Measurements from ENCODE around the gene VAV3. TPM values are rescaled to one million over a fixed set of nuclear protein-coding genes. Genes with fewer than 3 reads are reported as not detected.
"Not testable (repeated sequence)": the region's sequence is repeated elsewhere in the genome, so short reads cannot be mapped to it uniquely, and the experiment has no call there.

Gene VAV3
- total and polyA plus RNA-seq, 2 donors: 3.8 to 24.2 TPM

DNA sequence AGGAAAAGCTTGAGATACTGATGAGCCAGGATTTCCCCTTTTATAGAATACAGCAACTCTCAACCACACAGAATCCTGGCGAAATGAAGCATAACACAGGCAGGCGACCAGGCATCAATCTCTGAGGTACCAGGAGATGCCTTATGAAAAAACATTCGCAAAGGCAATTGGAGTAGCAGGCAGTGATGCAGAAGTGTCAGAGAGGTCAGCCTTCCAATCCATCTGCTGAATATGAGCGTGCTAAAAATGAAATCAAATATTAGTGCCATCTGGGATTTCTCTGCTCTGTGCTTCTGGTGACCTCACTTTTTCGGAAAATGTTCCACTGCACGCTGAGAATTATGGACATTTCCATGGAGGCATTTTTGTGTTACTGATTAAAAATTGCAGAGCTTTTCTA lies 258.8 kb downstream of the VAV3 start:
- no peak overlapping the region for H3K27ac ChIP-seq (ENCODE audit: low read depth)
- no peaks in the 10 kb centered on the region for H3K36me3 ChIP-seq (ENCODE audit: insufficient read depth)
- H3K4me1 ChIP-seq (ENCODE audit: insufficient read depth): no peaks in the 10 kb centered on the region
- H3K4me3 ChIP-seq (ENCODE audit: low read depth, low read length): no peak overlapping the region
- 83% methylated on average over 6 of the region's 6 CpGs for WGBS
- DNase-seq (ENCODE audit: extremely low spot score): no peak

DNA sequence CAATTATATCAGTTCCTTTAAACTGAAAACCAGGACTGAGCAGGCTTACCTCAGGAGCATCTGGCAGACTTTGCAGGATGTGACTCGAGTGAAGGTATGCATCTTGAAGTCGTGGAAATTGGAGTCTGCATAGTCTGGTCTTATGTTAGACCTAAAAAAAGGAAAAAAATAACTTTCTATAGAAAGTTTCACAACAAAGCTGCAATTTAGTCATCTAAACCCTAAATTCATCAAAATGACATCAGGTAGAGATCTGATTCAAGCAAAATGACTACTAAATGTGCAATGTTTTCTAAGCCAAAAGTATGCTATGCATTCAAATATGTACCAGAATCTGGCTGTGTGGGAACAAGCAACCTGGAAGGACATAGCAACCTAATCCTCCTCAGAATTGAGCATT lies 260.1 kb downstream of the VAV3 start:
- 70% methylated on average over 2 of the region's 2 CpGs for WGBS
- no peak for DNase-seq (ENCODE audit: extremely low spot score)
- Histone ChIP-seq H3K4me1 (ENCODE audit: insufficient read depth) (no peaks in the 10 kb centered on the region), H3K36me3 (ENCODE audit: insufficient read depth) (no peaks in the 10 kb centered on the region), H3K4me3 (ENCODE audit: low read depth, low read length) (no peak overlapping the region), H3K27ac (ENCODE audit: low read depth) (no peak overlapping the region)

DNA sequence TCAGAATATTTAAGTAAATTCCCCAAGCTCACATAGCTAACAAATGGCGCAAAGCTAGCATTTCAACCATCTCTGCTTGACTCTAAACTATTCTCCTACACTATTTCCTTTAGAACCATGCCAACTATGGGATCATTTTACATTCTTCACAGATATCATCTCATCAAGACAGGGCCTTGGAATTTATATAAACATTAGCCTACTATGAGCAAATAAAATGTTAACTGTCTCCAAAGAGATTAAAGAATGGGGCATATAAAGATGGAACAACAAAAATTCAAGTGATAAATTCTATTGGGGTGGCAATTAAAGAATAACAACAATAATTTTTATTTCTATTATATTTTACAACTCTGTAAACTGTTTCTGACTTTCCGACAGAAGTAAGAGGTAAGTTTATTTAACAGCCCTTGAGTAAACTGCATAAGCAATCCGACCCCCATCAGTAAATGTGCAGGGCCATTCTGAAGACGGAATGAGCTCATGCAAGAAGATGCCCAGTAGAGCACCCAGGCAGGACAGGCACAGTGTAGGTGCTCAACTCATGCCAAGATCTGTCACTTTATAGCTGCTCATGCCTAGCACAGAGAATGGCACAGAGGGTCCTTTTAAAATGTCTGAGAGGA lies 261.9 kb downstream of the VAV3 start:
- H3K27ac ChIP-seq (ENCODE audit: low read depth): no peak overlapping the region
- DNase-seq (ENCODE audit: extremely low spot score): no peak
- 27% methylated on average over 4 of the region's 4 CpGs for WGBS

DNA sequence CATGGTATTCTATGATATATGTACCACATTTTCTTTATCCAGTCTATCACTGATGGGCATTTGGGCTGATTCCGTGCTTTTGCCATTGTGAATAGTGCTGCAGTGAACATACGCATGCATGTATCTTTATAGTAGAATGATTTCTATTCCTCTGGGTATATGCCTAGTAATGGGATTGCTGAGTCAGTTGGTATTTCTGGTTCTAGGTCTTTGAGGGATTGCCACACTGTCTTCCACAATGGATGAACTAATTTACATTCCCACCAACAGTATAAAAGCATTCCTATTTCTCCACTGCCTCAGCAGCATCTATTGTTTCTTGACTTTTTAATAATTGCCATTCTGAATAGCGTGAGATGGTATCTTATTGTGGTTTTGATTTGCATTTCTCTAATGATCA lies 264.3 kb downstream of the VAV3 start:
- WGBS: 73% methylated on average over 3 of the region's 3 CpGs
- H3K4me3 ChIP-seq (ENCODE audit: low read depth, low read length); H3K36me3 ChIP-seq (ENCODE audit: insufficient read depth); H3K27ac ChIP-seq (ENCODE audit: low read depth); H3K4me1 ChIP-seq (ENCODE audit: insufficient read depth); DNase-seq (ENCODE audit: extremely low spot score): not testable (repeated sequence)

More for the DNA sequence above, 261.9 kb downstream of the VAV3 start:
- Histone ChIP-seq H3K36me3 (ENCODE audit: insufficient read depth) (no peaks in the 10 kb centered on the region), H3K4me3 (ENCODE audit: low read depth, low read length) (no peak overlapping the region), H3K4me1 (ENCODE audit: insufficient read depth) (no peaks in the 10 kb centered on the region)

DNA sequence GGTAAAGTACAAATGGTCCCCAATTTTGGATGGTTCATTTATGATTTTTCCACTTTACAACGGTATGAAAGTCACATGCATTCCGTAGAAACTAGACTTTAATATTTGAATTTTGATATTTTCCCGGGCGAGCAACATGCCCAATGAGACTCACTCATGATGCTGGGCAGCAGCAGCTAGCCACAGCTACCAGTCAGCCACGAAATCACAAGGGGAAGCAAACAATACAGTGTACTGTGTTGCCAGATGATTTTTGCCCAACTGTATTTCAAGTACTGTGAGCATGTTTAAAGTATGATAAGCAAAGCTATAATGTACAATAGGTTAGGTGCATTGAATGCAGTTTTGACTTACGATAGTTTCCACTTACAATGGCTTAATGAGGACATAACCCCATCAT lies 266.8 kb downstream of the VAV3 start:
- 95% methylated on average over 6 of the region's 6 CpGs for WGBS
- no peaks in the 10 kb centered on the region for H3K36me3 ChIP-seq (ENCODE audit: insufficient read depth)
- H3K27ac ChIP-seq (ENCODE audit: low read depth): no peak overlapping the region
- no peak for DNase-seq (ENCODE audit: extremely low spot score)
- no peak overlapping the region for H3K4me3 ChIP-seq (ENCODE audit: low read depth, low read length)
- H3K4me1 ChIP-seq (ENCODE audit: insufficient read depth): no peaks in the 10 kb centered on the region

DNA sequence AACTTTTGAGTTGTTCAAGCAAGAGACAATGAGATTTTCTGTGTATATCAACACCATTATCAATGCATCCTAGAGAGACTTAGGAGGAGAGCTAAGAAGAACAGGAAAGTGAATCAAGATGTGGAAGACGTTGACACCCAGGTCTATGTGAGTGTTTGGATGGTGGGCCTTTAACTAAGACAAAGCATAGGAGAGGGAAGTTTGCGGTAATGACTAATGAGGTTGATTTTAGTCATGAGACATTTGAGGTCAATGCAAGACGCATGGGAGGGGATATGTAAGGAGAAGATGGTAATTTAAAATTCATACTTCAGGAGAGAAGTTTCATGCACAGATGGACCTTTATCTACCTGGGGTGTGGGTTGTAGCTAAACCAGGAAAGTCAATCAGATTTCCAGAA lies 269.6 kb downstream of the VAV3 start:
- Histone ChIP-seq H3K27ac (ENCODE audit: low read depth) (no peak overlapping the region), H3K36me3 (ENCODE audit: insufficient read depth) (no peaks in the 10 kb centered on the region), H3K4me1 (ENCODE audit: insufficient read depth) (peaks cover 2% of the 10 kb centered on the region), H3K4me3 (ENCODE audit: low read depth, low read length) (no peak overlapping the region)
- no peak for DNase-seq (ENCODE audit: extremely low spot score)
- 98% methylated on average over 3 of the region's 3 CpGs for WGBS

DNA sequence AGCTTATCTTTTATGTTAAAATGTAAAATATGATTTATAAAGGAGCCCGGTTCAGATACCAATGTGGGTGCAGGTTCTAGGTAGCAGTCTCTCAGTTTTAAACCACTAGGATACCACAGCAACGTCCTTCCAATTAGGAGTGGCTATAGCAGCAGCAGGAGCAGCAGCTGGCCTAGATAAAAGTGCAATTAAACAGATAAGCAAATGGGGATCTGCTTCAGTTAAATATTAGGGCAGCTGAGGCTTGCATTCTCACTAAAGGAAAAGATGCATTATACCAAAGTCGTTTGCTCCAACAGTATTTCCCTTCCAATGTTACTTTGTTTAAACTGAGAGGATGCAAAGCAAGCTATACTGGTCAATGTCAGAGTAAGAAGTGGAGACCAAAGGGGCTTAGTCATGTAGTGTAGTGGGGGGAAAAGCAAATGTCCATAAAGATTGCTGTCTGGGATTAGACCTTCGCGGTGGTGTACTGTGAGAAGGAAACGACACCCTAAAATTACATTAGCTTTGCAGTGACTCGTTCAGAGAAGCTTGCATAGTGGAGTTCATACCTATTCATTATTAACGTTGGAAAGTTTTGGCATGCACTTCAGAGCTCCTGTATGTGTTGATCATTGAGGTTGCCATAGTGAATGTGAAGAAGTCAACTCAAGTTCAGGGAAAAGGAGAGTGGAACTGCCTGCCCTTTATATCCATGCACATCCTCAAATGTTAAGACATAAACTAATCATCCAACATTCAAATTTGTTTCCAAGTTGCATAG lies 272.2 kb downstream of the VAV3 start:
- DNase-seq (ENCODE audit: extremely low spot score): no peak
- Histone ChIP-seq H3K36me3 (ENCODE audit: insufficient read depth) (peaks cover 2% of the 10 kb centered on the region), H3K4me3 (ENCODE audit: low read depth, low read length) (no peak overlapping the region), H3K27ac (ENCODE audit: low read depth) (no peak overlapping the region), H3K4me1 (ENCODE audit: insufficient read depth) (peaks cover 2% of the 10 kb centered on the region)
- WGBS: 27% methylated on average over 8 of the region's 8 CpGs

DNA sequence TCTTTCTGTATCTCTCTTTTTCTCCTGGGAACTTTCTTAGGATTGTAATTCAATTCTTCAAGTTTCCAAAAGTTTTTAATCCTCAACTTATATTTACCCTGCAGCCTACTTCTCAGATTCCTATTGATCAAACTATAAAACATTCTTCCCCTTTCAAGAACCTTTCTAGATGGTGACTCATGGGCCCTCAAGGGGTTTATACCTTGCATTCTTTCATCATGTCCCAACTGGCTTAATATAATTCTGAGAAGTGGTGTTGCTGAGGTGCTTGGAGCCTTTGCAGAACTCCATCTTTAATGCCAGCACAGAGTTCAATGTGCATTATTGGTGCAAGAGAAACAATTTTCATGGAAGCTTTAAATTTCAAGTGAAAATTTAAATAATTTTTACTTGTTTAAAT lies 273.4 kb downstream of the VAV3 start:
- Histone ChIP-seq H3K4me1 (ENCODE audit: insufficient read depth) (peaks cover 2% of the 10 kb centered on the region), H3K36me3 (ENCODE audit: insufficient read depth) (peaks cover 2% of the 10 kb centered on the region), H3K4me3 (ENCODE audit: low read depth, low read length) (no peak overlapping the region), H3K27ac (ENCODE audit: low read depth) (no peak overlapping the region)
- no peak for DNase-seq (ENCODE audit: extremely low spot score)

DNA sequence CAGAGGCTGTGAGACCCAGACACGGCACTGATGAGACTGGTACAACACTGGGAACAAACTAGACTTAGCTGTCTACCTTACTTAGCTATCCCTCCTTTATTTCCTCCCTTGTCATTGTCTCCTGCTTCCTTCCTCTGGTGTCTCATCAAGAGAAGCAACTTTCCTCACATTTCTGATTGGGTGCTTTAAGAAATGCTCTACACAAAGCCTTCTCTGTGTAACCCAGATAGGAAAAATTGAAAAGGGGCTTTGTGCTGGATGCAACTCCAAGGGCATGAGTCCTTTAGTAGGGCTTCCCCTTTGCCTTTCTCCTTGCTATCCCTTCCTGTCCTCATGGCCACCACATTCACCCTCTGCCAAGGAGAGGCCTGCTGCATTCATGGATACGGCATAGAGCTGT lies 274.5 kb downstream of the VAV3 start:
- Histone ChIP-seq H3K4me3 (ENCODE audit: low read depth, low read length) (no peak overlapping the region), H3K36me3 (ENCODE audit: insufficient read depth) (peaks cover 2% of the 10 kb centered on the region), H3K4me1 (ENCODE audit: insufficient read depth) (peaks cover 2% of the 10 kb centered on the region), H3K27ac (ENCODE audit: low read depth) (no peak overlapping the region)
- WGBS: 85% methylated on average over 2 of the region's 2 CpGs
- DNase-seq (ENCODE audit: extremely low spot score): no peak

DNA sequence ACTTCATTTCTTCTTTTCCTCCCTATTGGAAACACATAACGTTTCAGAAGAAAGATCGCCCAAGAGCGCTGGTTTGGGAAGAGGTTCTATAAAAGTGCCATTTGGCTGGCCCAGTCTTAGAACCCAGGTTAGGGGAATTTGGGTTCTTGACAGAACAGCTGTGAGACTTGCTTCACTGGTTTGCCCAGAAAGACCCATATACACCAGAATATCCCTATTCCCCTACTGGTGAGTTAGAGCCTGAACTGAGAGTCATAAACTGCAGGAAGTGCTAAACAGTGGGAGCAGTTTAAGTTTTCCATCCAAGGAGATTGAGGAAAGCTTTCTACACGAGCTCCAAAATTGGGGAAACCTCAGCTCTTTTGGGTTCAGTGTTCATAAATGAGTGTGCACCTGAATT lies 275.2 kb downstream of the VAV3 start:
- 94% methylated on average over 4 of the region's 4 CpGs for WGBS
- H3K4me3 ChIP-seq (ENCODE audit: low read depth, low read length): no peak overlapping the region
- peaks cover 2% of the 10 kb centered on the region for H3K4me1 ChIP-seq (ENCODE audit: insufficient read depth)
- no peak overlapping the region for H3K27ac ChIP-seq (ENCODE audit: low read depth)
- DNase-seq (ENCODE audit: extremely low spot score): no peak
- peaks cover 2% of the 10 kb centered on the region for H3K36me3 ChIP-seq (ENCODE audit: insufficient read depth)

DNA sequence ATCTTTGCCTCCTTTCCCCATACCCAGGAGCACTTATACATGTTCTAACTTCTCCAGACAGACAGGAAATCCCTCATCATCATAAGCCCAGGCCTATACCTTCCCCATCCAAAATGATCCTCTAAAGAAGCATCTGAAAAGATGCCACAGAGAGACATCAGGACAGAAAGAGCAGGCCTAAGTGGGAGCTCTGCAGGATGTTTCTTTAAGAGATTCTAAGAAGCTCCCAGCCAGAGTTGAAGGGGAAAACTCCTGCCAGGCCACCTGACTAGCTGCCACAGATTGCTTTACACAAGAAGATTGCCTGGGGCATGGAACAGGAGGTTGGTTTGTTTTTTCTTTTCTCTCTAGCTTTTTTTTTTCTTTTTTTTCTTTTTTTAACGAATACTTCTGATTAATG lies 275.8 kb downstream of the VAV3 start:
- no peak overlapping the region for H3K27ac ChIP-seq (ENCODE audit: low read depth)
- H3K4me3 ChIP-seq (ENCODE audit: low read depth, low read length): no peak overlapping the region
- DNase-seq (ENCODE audit: extremely low spot score): no peak
- 78% methylated on average over 1 of the region's 1 CpG for WGBS
- H3K36me3 ChIP-seq (ENCODE audit: insufficient read depth): peaks cover 2% of the 10 kb centered on the region
- H3K4me1 ChIP-seq (ENCODE audit: insufficient read depth): peaks cover 2% of the 10 kb centered on the region

DNA sequence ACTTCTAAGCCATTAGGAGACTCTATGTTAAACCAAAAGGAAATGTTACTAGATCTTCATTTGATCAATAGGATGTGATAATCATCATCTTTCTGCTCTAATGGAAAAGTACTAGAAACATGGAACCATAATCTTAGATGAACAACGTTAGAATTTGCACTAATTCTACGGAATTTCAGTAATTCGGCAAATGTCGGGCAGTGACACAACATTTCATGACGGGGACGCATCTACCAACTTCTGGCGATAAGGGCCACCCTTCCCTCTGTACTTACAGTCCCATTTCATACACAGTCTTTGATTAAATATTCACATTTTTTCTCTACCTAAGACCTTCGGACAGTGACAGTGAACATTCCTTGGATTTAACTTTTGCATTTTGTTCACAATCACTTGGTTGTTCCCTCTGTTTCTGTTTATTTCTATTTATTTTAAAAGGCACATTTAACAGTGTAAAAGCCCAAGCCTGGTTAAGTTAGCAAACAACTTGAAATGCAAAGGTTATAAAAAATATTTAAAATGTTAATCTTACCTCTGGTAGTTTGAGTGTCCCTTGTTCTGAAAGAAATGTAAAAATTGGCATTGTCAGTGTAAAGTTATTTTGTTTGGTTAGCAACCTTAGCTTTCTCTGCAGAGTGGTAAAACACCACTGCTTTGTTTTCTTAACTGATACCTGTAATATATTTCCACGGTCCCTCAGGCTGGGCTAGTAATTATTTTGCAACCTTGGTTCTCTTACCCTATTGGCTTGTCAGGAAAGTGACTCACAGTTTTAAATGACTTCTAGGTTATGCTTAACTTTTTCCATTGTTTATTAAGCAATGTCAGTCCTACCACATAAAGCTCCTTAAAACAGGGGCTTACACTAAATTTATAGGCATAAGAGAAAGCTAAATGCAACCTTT lies 276.9 kb downstream of the VAV3 start:
- 85% methylated on average over 9 of the region's 9 CpGs for WGBS
- no peak for DNase-seq (ENCODE audit: extremely low spot score)
- H3K36me3 ChIP-seq (ENCODE audit: insufficient read depth): peaks cover 2% of the 10 kb centered on the region
- H3K4me3 ChIP-seq (ENCODE audit: low read depth, low read length): peak overlapping the region; percentile 13
- peaks cover 2% of the 10 kb centered on the region for H3K4me1 ChIP-seq (ENCODE audit: insufficient read depth)
- H3K27ac ChIP-seq (ENCODE audit: low read depth): no peak overlapping the region

DNA sequence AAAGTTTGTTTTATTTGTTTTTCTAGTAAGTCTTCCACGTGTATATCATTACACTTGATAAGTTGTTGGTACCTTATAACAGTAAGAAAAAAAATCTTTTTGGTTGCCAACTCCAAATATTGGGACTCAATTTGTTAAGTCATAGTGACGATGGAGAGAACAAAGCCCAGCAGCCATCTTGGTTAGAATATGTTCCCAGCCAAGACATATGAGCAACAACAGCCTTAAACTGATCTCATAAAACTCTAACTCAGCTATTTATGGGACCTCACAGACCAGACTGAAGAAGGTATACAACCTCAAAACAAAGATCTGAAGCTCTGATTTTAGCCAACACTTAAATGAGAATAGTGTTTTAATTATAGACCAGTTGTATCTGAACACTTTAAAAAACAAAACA lies 281.3 kb downstream of the VAV3 start:
- Histone ChIP-seq H3K4me3 (ENCODE audit: low read depth, low read length) (no peak overlapping the region), H3K36me3 (ENCODE audit: insufficient read depth) (peaks cover 2% of the 10 kb centered on the region), H3K27ac (ENCODE audit: low read depth) (no peak overlapping the region), H3K4me1 (ENCODE audit: insufficient read depth) (no peaks in the 10 kb centered on the region)
- DNase-seq (ENCODE audit: extremely low spot score): no peak
- 61% methylated on average over 2 of the region's 2 CpGs for WGBS

Data from urinary bladder (tissue), 4 donors.